ENCODE results near the gene UVSSA. TPM values are rescaled to one million over a fixed set of nuclear protein-coding genes. Genes with fewer than 3 reads are reported as not detected.
A peak's percentile ranks its signal among the peaks of the same experiment; 100 is the strongest.

Gene UVSSA
- polyA plus RNA-seq, 1 donor from 2014 or later, result 13.3 TPM

DNA sequence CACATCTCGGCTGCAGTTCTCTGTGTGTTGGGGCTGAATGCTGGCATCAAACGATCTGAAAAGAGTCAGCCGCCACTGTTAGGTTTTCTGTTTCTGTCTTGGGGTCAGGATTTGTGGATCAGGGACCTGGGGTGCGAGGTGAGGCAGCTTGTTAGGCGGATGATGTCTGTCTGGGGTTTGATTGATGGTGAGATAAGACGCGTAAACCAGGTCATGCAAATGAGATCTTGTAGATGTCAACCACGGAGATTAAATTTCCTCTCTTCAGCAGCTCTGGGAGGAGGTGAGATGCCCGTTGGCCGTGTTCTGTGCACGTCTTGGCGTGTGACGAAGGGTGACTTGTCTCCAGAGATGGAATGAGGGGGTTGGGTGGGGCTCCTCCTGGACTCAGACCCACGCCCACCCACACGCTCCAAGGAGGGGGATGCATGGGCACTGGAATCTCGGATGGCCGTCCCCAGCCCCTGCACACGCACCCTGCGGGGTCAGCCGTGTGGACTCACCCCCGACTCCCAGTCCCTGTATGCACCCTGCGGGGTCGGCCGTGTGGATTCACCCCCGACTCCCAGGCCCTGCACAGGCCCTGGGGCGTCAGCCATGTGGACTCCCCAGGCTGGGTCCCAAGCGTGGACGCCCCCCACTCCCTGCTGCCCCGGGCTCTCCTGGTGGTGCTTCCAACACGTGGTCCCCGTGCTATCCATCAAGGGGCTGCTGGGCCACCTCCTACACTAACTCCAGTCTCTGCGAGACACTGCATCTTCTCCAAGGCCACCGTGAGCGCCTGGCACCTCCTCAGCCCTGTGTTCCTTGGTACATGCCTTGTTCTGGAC lies 16.0 kb upstream of the UVSSA start:
- no peaks in the 10 kb centered on the region for H3K36me3 ChIP-seq (ENCODE audit: insufficient read depth, low read length)
- no peak for TF ChIP-seq CTCF (IDR thresholded peaks at IDR 0.05; ENCODE audit: poor library complexity, severe bottlenecking)
- no peaks in the 10 kb centered on the region for H3K79me2 ChIP-seq (replicated peaks; ENCODE audit: insufficient read depth, low read length)

GRCh38 chr4:1331591-1332353 lies 15.2 kb upstream of the UVSSA start:
- Histone ChIP-seq H3F3A (ENCODE audit: insufficient read depth, low read length, poor library complexity, severe bottlenecking) (no peaks in the 10 kb centered on the region), H3K9me2 (ENCODE audit: insufficient read depth, low read length) (no peaks in the 10 kb centered on the region), H3K27ac (ENCODE audit: low read length) (no peak overlapping the region), H3K9ac (ENCODE audit: low read length) (no peak overlapping the region), H3K79me2 (replicated peaks; ENCODE audit: insufficient read depth, low read length) (no peaks in the 10 kb centered on the region), H3K36me3 (ENCODE audit: insufficient read depth, low read length) (no peaks in the 10 kb centered on the region), H3K27me3 (ENCODE audit: insufficient read depth, low read depth, low read length) (no peaks in the 10 kb centered on the region), H4K20me1 (ENCODE audit: insufficient read depth) (no peaks in the 10 kb centered on the region), H2AFZ (ENCODE audit: low read depth, low read length) (no peak overlapping the region), H3K4me2 (ENCODE audit: low read length) (no peak overlapping the region), H3K4me3 (ENCODE audit: low read length) (no peak overlapping the region), H3K9me3 (ENCODE audit: low read length) (no peaks in the 10 kb centered on the region)
- TF ChIP-seq EP300 (conservative IDR thresholded peaks at IDR 0.05; ENCODE audit: poor library complexity, severe bottlenecking) (no peak), EZH2 (IDR thresholded peaks at IDR 0.05; ENCODE audit: borderline replicate concordance, insufficient read depth, low read length, poor library complexity, severe bottlenecking) (no peak), MXI1 (conservative IDR thresholded peaks at IDR 0.05; ENCODE audit: poor library complexity, severe bottlenecking) (no peak)

More for the DNA sequence above, 16.0 kb upstream of the UVSSA start:
- Histone ChIP-seq H3K27me3 (ENCODE audit: insufficient read depth, low read depth, low read length) (no peaks in the 10 kb centered on the region), H3F3A (ENCODE audit: insufficient read depth, low read length, poor library complexity, severe bottlenecking) (no peaks in the 10 kb centered on the region), H3K9me3 (ENCODE audit: low read length) (no peaks in the 10 kb centered on the region), H4K20me1 (ENCODE audit: insufficient read depth) (no peaks in the 10 kb centered on the region), H2AFZ (ENCODE audit: low read depth, low read length) (no peak overlapping the region), H3K4me2 (ENCODE audit: low read length) (no peak overlapping the region), H3K4me3 (ENCODE audit: low read length) (no peak overlapping the region), H3K9ac (ENCODE audit: low read length) (no peak overlapping the region), H3K27ac (ENCODE audit: low read length) (peak overlapping the region; percentile 39), H3K9me2 (ENCODE audit: insufficient read depth, low read length) (no peaks in the 10 kb centered on the region)

DNA sequence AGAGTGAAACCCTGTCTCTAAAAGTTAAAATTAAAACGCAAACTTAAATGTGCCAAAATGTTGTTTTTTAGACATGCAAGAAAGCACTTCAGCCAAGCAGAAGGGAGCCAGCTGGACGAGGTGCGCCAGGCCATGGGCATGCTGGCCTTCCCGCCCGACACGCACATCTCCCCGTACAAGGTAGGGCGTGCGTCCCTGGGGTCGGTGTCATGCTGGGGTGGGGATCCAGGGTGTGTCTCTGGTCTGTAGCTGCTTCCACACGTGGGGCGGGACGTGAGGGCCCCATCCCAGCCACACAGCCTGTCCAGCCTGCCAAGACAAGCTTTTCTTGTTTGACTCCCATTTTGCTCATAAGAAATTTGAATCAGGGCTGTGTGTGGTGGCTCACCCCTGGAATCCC lies 14.3 kb upstream of the UVSSA start:
- Histone ChIP-seq H3K27me3 (ENCODE audit: insufficient read depth, low read depth, low read length) (no peaks in the 10 kb centered on the region), H3K36me3 (ENCODE audit: insufficient read depth, low read length) (no peaks in the 10 kb centered on the region), H3K79me2 (replicated peaks; ENCODE audit: insufficient read depth, low read length) (no peaks in the 10 kb centered on the region), H3K9ac (ENCODE audit: low read length) (no peak overlapping the region), H3K4me2 (ENCODE audit: low read length) (no peak overlapping the region), H4K20me1 (ENCODE audit: insufficient read depth) (no peaks in the 10 kb centered on the region), H3K4me3 (ENCODE audit: low read length) (no peak overlapping the region), H3K9me3 (ENCODE audit: low read length) (no peaks in the 10 kb centered on the region), H3K9me2 (ENCODE audit: insufficient read depth, low read length) (no peaks in the 10 kb centered on the region), H2AFZ (ENCODE audit: low read depth, low read length) (no peak overlapping the region), H3F3A (ENCODE audit: insufficient read depth, low read length, poor library complexity, severe bottlenecking) (no peaks in the 10 kb centered on the region), H3K27ac (ENCODE audit: low read length) (no peak overlapping the region)
- TF ChIP-seq CTCF (IDR thresholded peaks at IDR 0.05; ENCODE audit: poor library complexity, severe bottlenecking), result no peak
- TF ChIP-seq MXI1 (conservative IDR thresholded peaks at IDR 0.05; ENCODE audit: poor library complexity, severe bottlenecking), result no peak
- no peak for TF ChIP-seq EP300 (conservative IDR thresholded peaks at IDR 0.05; ENCODE audit: poor library complexity, severe bottlenecking)
- no peak for TF ChIP-seq TAF1 (IDR thresholded peaks at IDR 0.05; ENCODE audit: low read depth)
- TF ChIP-seq RAD21 (conservative IDR thresholded peaks at IDR 0.05), result no peak
- no peak for TF ChIP-seq POLR2AphosphoS5 (IDR thresholded peaks at IDR 0.05)
- TF ChIP-seq SMC3 (conservative IDR thresholded peaks at IDR 0.05; ENCODE audit: poor library complexity), result no peak

All from neural cell (in vitro differentiated cells).